B cell (primary cell): ENCODE results near the gene LMAN1L. TPM values are rescaled to one million over a fixed set of nuclear protein-coding genes. Genes with fewer than 3 reads are reported as not detected.

Source experiments
- ATAC-seq: fragments of 200-7000 bp; cut with Tn5 transposase; one replicate; pipeline ENCODE4 v1.10.0; 2021; ENCODE audit warnings: low read depth, mild to moderate bottlenecking, moderate number of reproducible peaks, moderate library complexity
- CTCF ChIA-PET: fragments of 350-600 bp; sonication (Branson Sonifier 250); formaldehyde crosslinking; loops from one replicate; lab custom pipeline; 2021; ENCODE audit warnings: antibody characterized with exemption, inconsistent platforms; lab: Charles Lee
- POLR2A ChIA-PET: fragments of 350-600 bp; sonication (Branson Sonifier 250); formaldehyde crosslinking; loops from one replicate; lab custom pipeline; 2021; ENCODE audit warnings: antibody characterized with exemption; lab: Charles Lee
- DNase-seq: peaks from one replicate; pipeline ENCODE4 v3.0.0; 2013
- H2AFZ ChIP-seq: 2 replicates; pipeline ENCODE4 v1.6.1; 2012; ENCODE audit warnings: mild to moderate bottlenecking, low read depth, low read length; ENCODE audit not compliant: insufficient read depth, poor library complexity, severe bottlenecking
- H3K27ac ChIP-seq, 2 donors: 1 replicate in 1 of 2; 2 replicates in 1 of 2; pipeline ENCODE4 v1.5.1; 2012 to 2013; ENCODE audit warnings: low read length in 2 of 2, mild to moderate bottlenecking in 2 of 2, moderate library complexity in 1 of 2
- H3K27me3 ChIP-seq, 4 experiments: fragments of 200-600 bp in 1 of 4; sonication (generic) in 1 of 4; replicated peaks in 1 of 4; 1 replicate in 2 of 4; 2 replicates in 2 of 4; pipeline versions ENCODE4 v1.6.1 to v1.7.0; 2013 to 2016; ENCODE audit warnings: low read length in 3 of 4, mild to moderate bottlenecking in 2 of 4, mixed read lengths in 1 of 4, moderate library complexity in 1 of 4; ENCODE audit not compliant: insufficient read depth in 4 of 4, control insufficient read depth in 3 of 4; ENCODE audit errors: control extremely low read depth in 1 of 4
- H3K36me3 ChIP-seq, 2 experiments: replicated peaks in 1 of 2; 1 replicate in 1 of 2; 2 replicates in 1 of 2; pipeline versions ENCODE4 v1.6.1 to v1.7.1; 2013; ENCODE audit warnings: low read length in 1 of 2; ENCODE audit not compliant: insufficient read depth in 2 of 2, control insufficient read depth in 1 of 2; ENCODE audit errors: control extremely low read depth in 1 of 2, extremely low read depth in 1 of 2
- H3K4me1 ChIP-seq, 2 donors: fragments of 200-600 bp in 1 of 2; sonication (generic) in 1 of 2; 1 replicate in 1 of 2; 2 replicates in 1 of 2; pipeline versions ENCODE4 v1.5.1 to v1.6.1; 2013 to 2017; ENCODE audit warnings: low read length in 2 of 2; ENCODE audit not compliant: control insufficient read depth in 2 of 2, insufficient read depth in 2 of 2
- H3K4me2 ChIP-seq: replicated peaks from 2 replicates; pipeline ENCODE3; 2012; ENCODE audit warnings: mild to moderate bottlenecking, low read depth, low read length; ENCODE audit not compliant: poor library complexity, severe bottlenecking
- H3K4me3 ChIP-seq, 5 experiments: fragments of 200-600 bp in 1 of 5; sonication (generic) in 1 of 5; 1 replicate in 3 of 5; 2 replicates in 2 of 5; pipeline versions ENCODE4 v1.5.1 to v1.7.0; 2011 to 2016; ENCODE audit warnings: low read length in 4 of 5, mild to moderate bottlenecking in 4 of 5, low read depth in 2 of 5, control low read depth in 1 of 5, moderate library complexity in 1 of 5; ENCODE audit not compliant: insufficient read depth in 1 of 5; ENCODE audit errors: control extremely low read depth in 1 of 5, extremely low read depth in 1 of 5
- H3K79me2 ChIP-seq: fragments of 200-600 bp; sonication (generic); one replicate; pipeline ENCODE4 v1.6.0; 2016; ENCODE audit warnings: low read length; ENCODE audit not compliant: control insufficient read depth, insufficient read depth
- H3K9ac ChIP-seq: fragments of 200-600 bp; sonication (generic); 2 replicates; pipeline ENCODE4 v1.6.1; 2017; ENCODE audit warnings: mild to moderate bottlenecking, low read length, moderate library complexity
- H3K9me3 ChIP-seq, 3 donors: one replicate each; pipeline versions ENCODE4 v1.6.1 to v1.7.1; 2013; ENCODE audit warnings: low read length in 2 of 3; ENCODE audit not compliant: control insufficient read depth in 2 of 3, insufficient read depth in 1 of 3; ENCODE audit errors: control extremely low read depth in 1 of 3
- H4K20me1 ChIP-seq: 2 replicates; pipeline ENCODE4 v1.6.0; 2012; ENCODE audit warnings: mild to moderate bottlenecking, low read length; ENCODE audit not compliant: insufficient read depth, control insufficient read depth, poor library complexity, severe bottlenecking
- H3K27ac Mint-ChIP-seq: one replicate; pipeline ENCODE4 v1.8.0; 2021; ENCODE audit warnings: mixed read lengths
- H3K27me3 Mint-ChIP-seq: one replicate; pipeline ENCODE4 v1.8.0; 2021; ENCODE audit warnings: mixed read lengths
- H3K4me1 Mint-ChIP-seq: one replicate; pipeline ENCODE4 v1.8.0; 2021; ENCODE audit warnings: mixed read lengths
- H3K4me3 Mint-ChIP-seq: one replicate; pipeline ENCODE4 v1.8.0; 2021; ENCODE audit warnings: mixed read lengths
- H3K9me3 Mint-ChIP-seq: one replicate; pipeline ENCODE4 v1.8.0; 2022; ENCODE audit warnings: mixed read lengths; ENCODE audit not compliant: insufficient read depth
- CTCF ChIP-seq: fragments of 200-600 bp; IDR thresholded peaks from one replicate; pipeline ENCODE4 v1.8.0; 2022; ENCODE audit warnings: antibody characterized with exemption, mild to moderate bottlenecking
- EZH2 ChIP-seq: IDR thresholded peaks from 2 replicates; pipeline ENCODE4 v1.6.1; 2012; ENCODE audit warnings: borderline replicate concordance, low read depth, mild to moderate bottlenecking, moderate library complexity, low read length; ENCODE audit not compliant: insufficient read depth, poor library complexity, severe bottlenecking
- WGBS: methylation state at CpG from one replicate; pipeline ENCODE4 v1.1.5; 2013; ENCODE audit warnings: missing lambda C conversion rate; ENCODE audit not compliant: insufficient coverage; 5-methylcytosine and 5-hydroxymethylcytosine counted together
- intact Hi-C: fragments of 100-400 bp; cut with micrococcal nuclease; formaldehyde crosslinking; loops from one replicate; pipeline ENCODE4 v1.10.0; 2022
- polyA plus RNA-seq: library from polyadenylated mRNA; depleted of rRNA; stranded (reverse); fragments of >200 nt; gene quantifications from 2 replicates; pipeline ENCODE4 v1.2.3, GENCODE V29; 2012
- total RNA-seq, 2 donors: library from RNA; stranded (reverse); fragments of 120-200 nt in 1 of 2; gene quantifications; 1 replicate in 1 of 2; 2 replicates in 1 of 2; pipeline versions ENCODE4 v1.2.3 to v1.2.4, GENCODE V29; 2013 to 2022

The LMAN1L gene
- total and polyA plus RNA-seq, 2 donors (not counting 1 experiment from before 2014, with no cell fraction given) = 0.60 to 1.1 TPM

- peak overlapping the region; percentile 25 to 99 for H3K27ac ChIP-seq
- no peak for TF ChIP-seq EZH2
- TF ChIP-seq CTCF = no peak
- 85% methylated on average over 3 of the region's 5 CpGs for WGBS
- H3K4me3 ChIP-seq = no peak overlapping the region
- peaks cover 78% of the 10 kb centered on the region for H3K79me2 ChIP-seq
- peaks cover 80% of the 10 kb centered on the region for H3K4me1 Mint-ChIP-seq
- no peaks in the 10 kb centered on the region for H3K27me3 ChIP-seq
- CTCF ChIA-PET = interaction anchor here (0.6 to 29.7 kb wide), 6 partner anchors 21 to 284 kb away, joined by 3 to 2548 read pairs (median 103); partner anchors contain the start of genes CSK, LMAN1L and ULK3
- ATAC-seq (no peak), DNase-seq (no peak)
- no peak overlapping the region for H2AFZ ChIP-seq
- intact Hi-C loops = no loop called here
- no peaks in the 10 kb centered on the region for H3K9me3 Mint-ChIP-seq
- POLR2A ChIA-PET = interaction anchor here (0.6 to 15.2 kb wide), 7 partner anchors 10 to 143 kb away, joined by 3 to 572 read pairs (median 6); no protein-coding TSS in a partner anchor
- H3K9me3 ChIP-seq = no peaks in the 10 kb centered on the region
- H3K9ac ChIP-seq = no peak overlapping the region
- peak overlapping the region; percentile 74 for H3K4me2 ChIP-seq
- no peaks in the 10 kb centered on the region for H4K20me1 ChIP-seq
- H3K27ac Mint-ChIP-seq = peak overlapping the region; percentile 78
- H3K27me3 Mint-ChIP-seq = no peaks in the 10 kb centered on the region
- H3K36me3 ChIP-seq = no peaks in the 10 kb centered on the region
- peaks cover 80 to 87% of the 10 kb centered on the region in 2 donors for H3K4me1 ChIP-seq
- peak overlapping the region; percentile 49 for H3K4me3 Mint-ChIP-seq
These were observed 38.8 kb upstream of the LMAN1L start for GRCh38 chr15:74773731-74774252.

- DNase-seq (peak; percentile 78), ATAC-seq (no peak)
- H3K9ac ChIP-seq = peak overlapping the region; percentile 47
- no peaks in the 10 kb centered on the region for H4K20me1 ChIP-seq
- Mint-ChIP-seq H3K27me3 (no peaks in the 10 kb centered on the region), H3K27ac (peak overlapping the region; percentile 98), H3K9me3 (no peaks in the 10 kb centered on the region), H3K4me3 (peak overlapping the region; percentile 78), H3K4me1 (peaks cover 93% of the 10 kb centered on the region)
- no peaks in the 10 kb centered on the region for H3K27me3 ChIP-seq
- H2AFZ ChIP-seq = no peak overlapping the region
- H3K4me3 ChIP-seq = peak overlapping the region in 4 of 5 experiments; percentile 9 to 49 (median 32)
- no peaks in the 10 kb centered on the region for H3K36me3 ChIP-seq
- WGBS = 11% methylated on average over 3 of the region's 5 CpGs
- peak overlapping the region; percentile 95 to 99 for H3K27ac ChIP-seq
- peak overlapping the region; percentile 74 for H3K4me2 ChIP-seq
- H3K4me1 ChIP-seq = peaks cover 93 to 98% of the 10 kb centered on the region in 2 donors
- peaks cover 70% of the 10 kb centered on the region for H3K79me2 ChIP-seq
- ChIA-PET CTCF (interaction anchor here (7.6 to 29.7 kb wide), 4 partner anchors 20 to 176 kb away, joined by 87 to 2548 read pairs (median 347); partner anchors contain the start of genes CSK, LMAN1L and ULK3), POLR2A (interaction anchor here (1.9 to 15.2 kb wide), 2 partner anchors 9 to 18 kb away, joined by 16 to 572 read pairs; no protein-coding TSS in a partner anchor)
- intact Hi-C loops = loop anchor here (5.0 kb wide), 1 partner anchor 783 kb away; the partner anchor contains the start of genes PML and STOML1
- H3K9me3 ChIP-seq = peaks cover 0 to 6% (median 0%) of the 10 kb centered on the region in 3 donors
- TF ChIP-seq CTCF (no peak), EZH2 (no peak)
These were observed 37.5 kb upstream of the LMAN1L start for GRCh38 chr15:74775132-74775562.
